HG03103 (cell line): ENCODE measurements around the gene NPTXR.
"Not testable (repeated sequence)": the region's sequence is repeated elsewhere in the genome, so short reads cannot be mapped to it uniquely, and the experiment has no call there.

Experiments
- ATAC-seq: cut with Tn5 transposase; IDR thresholded peaks from one replicate; pipeline ENCODE4 v1.9.1; 2021; ENCODE audit warnings: low read depth; ENCODE audit not compliant: unreplicated experiment

NPTXR gene

GRCh38 chr22:38832005-38832978 is 11.5 kb downstream of the NPTXR start:
- no peak for ATAC-seq

GRCh38 chr22:38831166-38831945 is 12.5 kb downstream of the NPTXR start:
- ATAC-seq = no peak

DNA sequence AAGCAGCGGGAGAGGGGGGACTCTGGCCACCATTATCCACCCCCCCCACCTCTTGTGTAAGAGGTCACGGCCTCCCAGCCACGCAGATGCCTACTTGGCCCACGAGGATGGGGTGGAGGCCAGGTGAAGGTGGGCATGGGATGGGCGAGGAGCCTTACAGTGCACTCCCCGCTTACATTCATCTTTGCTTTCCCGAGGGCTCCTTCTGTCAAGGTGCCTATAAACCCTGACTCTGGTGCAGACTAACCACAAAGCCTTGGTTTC is 13.1 kb downstream of the NPTXR start:
- ATAC-seq = no peak

GRCh38 chr22:38830026-38830844 is 13.6 kb downstream of the NPTXR start:
- ATAC-seq = no peak

- ATAC-seq = no peak
Measured at GRCh38 chr22:38829485-38829884, 14.3 kb downstream of the NPTXR start.

- ATAC-seq = no peak
Measured at GRCh38 chr22:38828616-38829205, 15.1 kb downstream of the NPTXR start.

GRCh38 chr22:38828191-38828590 is 15.6 kb downstream of the NPTXR start:
- ATAC-seq = no peak

GRCh38 chr22:38827510-38827909 is 16.3 kb downstream of the NPTXR start:
- no peak for ATAC-seq

DNA sequence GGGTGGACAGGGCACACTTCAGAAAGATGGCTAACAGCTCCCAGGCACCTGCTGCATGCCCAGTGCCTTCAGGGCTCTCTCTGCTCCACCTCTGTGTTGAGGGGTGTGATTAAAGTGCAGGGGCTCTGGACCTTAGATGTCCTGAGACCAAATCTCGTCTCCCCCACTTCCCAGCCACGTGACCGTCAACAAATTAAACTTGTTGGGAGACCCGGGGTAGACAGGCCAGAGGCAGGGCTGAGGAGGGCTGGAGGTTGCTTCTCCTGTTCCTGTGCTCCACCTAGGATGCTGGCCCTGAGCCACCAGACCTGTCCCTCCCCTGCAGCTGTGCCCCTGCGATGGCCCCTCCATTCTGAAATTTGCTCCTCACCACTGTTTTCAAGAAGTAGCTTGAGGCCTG is 17.0 kb downstream of the NPTXR start:
- no peak for ATAC-seq

- no peak for ATAC-seq
Measured at GRCh38 chr22:38826386-38826785, 17.4 kb downstream of the NPTXR start.

- no peak for ATAC-seq
Measured at GRCh38 chr22:38824585-38824984, 19.2 kb downstream of the NPTXR start.

GRCh38 chr22:38823637-38824036 is 20.2 kb downstream of the NPTXR start:
- ATAC-seq = no peak

GRCh38 chr22:38823076-38823475 is 20.8 kb downstream of the NPTXR start:
- no peak for ATAC-seq

GRCh38 chr22:38820020-38820419 is 23.8 kb downstream of the NPTXR start:
- ATAC-seq = no peak

DNA sequence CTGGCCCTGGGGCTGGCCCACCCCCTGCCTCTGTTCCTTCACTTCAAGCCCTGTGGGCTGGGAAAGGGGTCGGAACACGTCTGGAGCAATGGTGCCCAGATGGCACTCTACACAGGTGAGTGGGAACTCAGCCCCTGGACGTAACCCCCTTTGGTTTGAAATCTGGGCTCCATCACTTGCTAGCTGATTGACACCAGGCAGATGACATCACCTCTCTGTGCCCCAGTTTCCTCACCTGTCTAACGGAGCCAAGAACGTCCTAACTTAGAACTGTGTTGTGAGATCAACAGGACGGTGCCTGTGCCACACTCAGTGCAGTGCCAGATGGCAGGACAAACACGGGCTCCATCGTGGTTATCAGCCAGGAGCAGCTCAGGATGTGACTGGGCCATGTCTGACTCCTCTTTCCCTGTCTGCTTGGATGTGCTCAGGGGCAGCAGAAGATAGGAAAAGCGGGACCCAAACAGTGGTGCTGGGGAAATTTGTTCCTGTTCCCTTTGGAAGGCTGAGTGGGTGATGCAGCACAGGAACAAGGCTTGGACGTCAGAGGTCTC is 24.4 kb downstream of the NPTXR start:
- no peak for ATAC-seq

DNA sequence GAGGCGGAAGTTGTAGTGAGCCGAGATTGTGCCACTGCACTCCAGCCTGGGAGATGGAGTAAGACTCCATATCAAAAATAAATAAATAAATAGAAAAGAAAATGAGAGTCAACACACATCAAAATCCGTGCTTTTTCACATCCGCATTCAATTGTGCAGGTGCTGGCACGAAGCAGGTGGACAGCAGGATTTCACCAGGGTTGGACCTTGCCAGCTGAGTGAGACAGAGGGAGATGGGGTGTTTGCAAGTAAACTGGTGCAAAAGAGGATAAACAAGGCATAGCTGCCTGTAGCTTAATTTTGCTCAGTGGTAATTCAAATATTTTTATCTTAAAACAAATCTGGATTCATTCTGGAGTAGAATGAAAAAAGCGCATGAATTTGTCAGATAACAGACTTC is 26.6 kb downstream of the NPTXR start:
- no peak for ATAC-seq

- ATAC-seq = no peak
Measured at GRCh38 chr22:38815842-38816241, 28.0 kb downstream of the NPTXR start.

- no peak for ATAC-seq
Measured at GRCh38 chr22:38811241-38811640, 32.6 kb downstream of the NPTXR start.

DNA sequence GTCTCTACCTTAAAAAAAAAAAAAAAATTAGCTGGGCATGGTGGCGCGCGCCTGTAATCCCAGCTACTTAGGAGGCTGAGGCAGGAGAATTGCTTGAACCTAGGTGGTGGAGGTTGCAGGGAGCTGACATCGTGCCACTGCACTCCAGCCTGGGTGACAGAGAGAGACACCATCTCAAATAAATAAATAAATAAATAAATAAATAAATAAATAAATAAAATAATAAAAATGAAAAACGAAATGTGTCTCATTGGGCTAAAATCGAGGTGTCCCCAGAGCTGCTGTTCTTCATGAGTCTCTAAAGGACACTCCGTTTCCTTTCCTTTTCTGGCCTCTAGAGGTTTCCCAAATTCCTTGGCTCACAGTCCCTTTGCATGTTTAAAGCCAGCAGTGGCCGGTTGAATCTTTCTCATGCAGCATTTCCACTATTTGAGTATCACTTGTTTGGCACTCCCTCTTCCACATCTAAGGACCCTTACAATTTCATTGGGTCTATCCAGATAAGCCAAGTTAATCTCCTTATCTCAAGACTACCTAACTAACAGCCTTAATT is 38.7 kb downstream of the NPTXR start:
- not testable (repeated sequence) for ATAC-seq

GRCh38 chr22:38802671-38803121 is 41.1 kb downstream of the NPTXR start:
- ATAC-seq = no peak
